Kidney glomerular epithelial cell (primary cell): Measurements from ENCODE around the gene IL20RA.
"Not testable (repeated sequence)": the region's sequence is repeated elsewhere in the genome, so short reads cannot be mapped to it uniquely, and the experiment has no call there.

Source experiments
- DNase-seq: peaks from one replicate; lab custom pipeline; 2025; lab: John Stamatoyannopoulos, UW

Gene IL20RA

DNA sequence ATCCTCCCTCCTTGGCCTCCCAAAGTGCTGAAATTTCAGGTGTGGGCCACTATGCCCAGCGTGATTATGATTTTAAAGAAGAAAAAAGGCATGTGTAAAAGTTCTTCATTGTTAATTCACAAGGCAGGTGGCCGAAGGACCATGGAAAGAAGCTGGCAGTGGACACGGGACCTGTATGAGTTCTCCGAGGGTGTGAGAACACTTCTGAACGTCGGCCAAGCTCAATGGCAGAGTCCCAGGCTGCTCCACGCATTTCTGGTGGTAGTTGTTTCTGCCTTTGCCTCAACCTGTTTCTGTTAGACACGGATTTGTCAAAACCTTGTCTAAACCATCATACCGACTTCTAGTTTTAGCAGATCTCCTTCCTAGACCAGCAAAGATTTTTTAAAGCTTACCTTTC is 36.6 kb downstream of the IL20RA start:
- DNase-seq, result no peak

DNA sequence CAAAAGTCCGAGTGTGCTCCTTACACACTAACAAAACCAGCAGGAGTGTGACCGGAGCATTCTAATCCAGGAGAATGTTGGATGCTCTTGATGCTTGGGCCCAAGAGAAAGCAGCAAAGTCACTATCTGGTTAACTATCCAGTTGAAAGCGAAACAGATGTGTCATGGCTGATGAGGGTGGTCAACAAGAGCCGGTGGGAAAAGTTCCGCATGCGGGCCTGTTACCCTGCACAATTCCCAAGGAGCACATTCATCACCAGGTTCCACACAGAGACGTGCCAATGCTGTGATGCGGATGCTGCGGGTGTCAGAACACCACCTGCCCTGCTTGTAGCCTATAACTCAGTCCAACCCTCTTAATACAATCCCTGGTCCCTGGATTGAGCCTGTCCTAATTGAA is 38.7 kb downstream of the IL20RA start:
- DNase-seq, result no peak

DNA sequence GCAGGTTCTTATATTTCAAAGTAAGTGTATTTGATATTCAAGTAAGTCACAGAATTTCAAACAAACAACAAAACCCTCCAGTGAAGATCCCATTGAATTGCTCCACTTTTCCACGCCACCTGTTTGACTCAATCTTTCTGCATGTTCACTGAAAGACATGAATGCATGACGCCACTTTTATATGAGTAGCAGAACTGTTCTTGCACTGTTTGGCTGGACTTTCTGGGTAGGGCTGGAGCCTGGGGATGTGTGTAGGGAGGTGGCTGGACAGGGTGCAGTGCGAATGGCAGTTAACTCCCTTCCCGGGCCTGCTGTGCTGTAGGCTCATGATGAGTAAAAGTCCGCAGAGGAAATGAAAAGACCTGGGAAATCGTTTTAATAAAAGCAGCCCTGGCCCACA is 39.7 kb downstream of the IL20RA start:
- no peak for DNase-seq

DNA sequence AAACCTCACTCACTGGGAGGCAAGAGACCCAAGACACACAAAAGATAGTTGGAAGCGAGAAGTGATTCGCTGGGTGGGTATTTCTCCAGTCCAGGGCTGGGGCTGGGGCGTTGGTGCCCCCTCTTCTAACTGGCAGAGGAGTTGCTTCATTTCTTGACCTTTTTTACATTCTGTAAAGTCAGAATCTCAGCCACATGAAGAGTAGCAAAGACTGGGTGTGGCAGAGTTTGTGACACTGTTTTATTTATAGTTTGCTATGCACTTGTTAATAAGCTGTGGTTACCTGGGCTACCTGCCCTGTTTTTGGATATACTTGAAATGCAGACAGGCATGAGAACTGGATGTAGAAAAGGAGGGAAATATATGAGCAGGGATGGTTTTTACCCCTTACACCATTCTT is 42.3 kb downstream of the IL20RA start:
- DNase-seq, result no peak

GRCh38 chr6:137001977-137002302 is 42.8 kb downstream of the IL20RA start:
- DNase-seq, result no peak

- peak; percentile 23 for DNase-seq
These were observed 43.3 kb downstream of the IL20RA start for GRCh38 chr6:137001299-137001976.

GRCh38 chr6:137000825-137001224 is 43.9 kb downstream of the IL20RA start:
- DNase-seq, result no peak

- DNase-seq, result no peak
These were observed 49.2 kb downstream of the IL20RA start for GRCh38 chr6:136995521-136995920.

GRCh38 chr6:136994782-136995181 is 50.0 kb downstream of the IL20RA start:
- DNase-seq, result no peak

GRCh38 chr6:136992113-136992512 is 52.7 kb downstream of the IL20RA start:
- no peak for DNase-seq

GRCh38 chr6:136991646-136992045 is 53.1 kb downstream of the IL20RA start:
- no peak for DNase-seq

DNA sequence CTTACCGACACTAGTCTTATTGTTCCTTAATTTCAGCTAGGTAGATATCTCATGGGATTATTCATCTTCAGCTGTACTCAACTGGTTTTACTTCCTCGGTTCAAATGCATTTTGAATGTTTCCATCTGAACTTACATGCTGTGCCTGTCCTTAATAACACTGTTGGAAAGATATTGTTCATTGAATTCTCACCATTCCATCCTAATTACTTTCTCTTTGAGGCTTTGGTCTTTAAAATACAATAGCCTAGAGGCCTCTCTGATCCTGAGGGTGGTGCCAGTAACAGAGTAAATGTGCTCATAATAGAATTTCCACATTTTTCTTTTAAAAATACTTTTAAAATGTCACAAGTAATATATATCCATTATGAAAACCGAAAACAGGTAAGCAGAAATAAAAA is 54.0 kb downstream of the IL20RA start:
- DNase-seq, result no peak

GRCh38 chr6:136990242-136990578 is 54.6 kb downstream of the IL20RA start:
- DNase-seq, result no peak

- DNase-seq, result no peak
These were observed 55.1 kb downstream of the IL20RA start for GRCh38 chr6:136989571-136990241.

GRCh38 chr6:136987526-136987925 is 57.2 kb downstream of the IL20RA start:
- DNase-seq, result no peak

- no peak for DNase-seq
These were observed 59.3 kb downstream of the IL20RA start for GRCh38 chr6:136985502-136985901.

GRCh38 chr6:136984578-136984977 is 60.2 kb downstream of the IL20RA start:
- no peak for DNase-seq

GRCh38 chr6:136983687-136984086 is 61.1 kb downstream of the IL20RA start:
- DNase-seq, result no peak

DNA sequence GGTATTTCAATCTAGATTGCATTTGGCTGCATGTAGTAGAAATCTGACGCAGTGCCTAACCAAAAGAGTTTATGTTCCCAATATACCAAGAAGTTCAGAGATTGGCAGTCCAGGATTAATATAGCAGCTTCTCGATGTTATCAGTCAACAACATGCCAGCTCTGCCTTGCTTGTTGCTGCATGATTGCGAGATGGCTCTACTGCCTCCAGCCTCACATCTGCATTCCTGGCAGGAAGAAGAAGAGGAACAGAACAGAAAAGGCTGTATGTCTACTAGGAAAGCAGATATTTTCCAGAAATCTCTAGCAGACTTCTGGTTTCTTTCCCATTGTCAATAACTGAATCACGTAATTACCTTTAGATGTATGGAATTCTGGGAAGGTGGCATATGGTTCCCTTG is 61.8 kb downstream of the IL20RA start:
- no peak for DNase-seq

- no peak for DNase-seq
These were observed 64.7 kb downstream of the IL20RA start for GRCh38 chr6:136980070-136980469.

GRCh38 chr6:136979206-136979605 is 65.6 kb downstream of the IL20RA start:
- DNase-seq, result no peak

- no peak for DNase-seq
These were observed 67.7 kb downstream of the IL20RA start for GRCh38 chr6:136977075-136977474.

DNA sequence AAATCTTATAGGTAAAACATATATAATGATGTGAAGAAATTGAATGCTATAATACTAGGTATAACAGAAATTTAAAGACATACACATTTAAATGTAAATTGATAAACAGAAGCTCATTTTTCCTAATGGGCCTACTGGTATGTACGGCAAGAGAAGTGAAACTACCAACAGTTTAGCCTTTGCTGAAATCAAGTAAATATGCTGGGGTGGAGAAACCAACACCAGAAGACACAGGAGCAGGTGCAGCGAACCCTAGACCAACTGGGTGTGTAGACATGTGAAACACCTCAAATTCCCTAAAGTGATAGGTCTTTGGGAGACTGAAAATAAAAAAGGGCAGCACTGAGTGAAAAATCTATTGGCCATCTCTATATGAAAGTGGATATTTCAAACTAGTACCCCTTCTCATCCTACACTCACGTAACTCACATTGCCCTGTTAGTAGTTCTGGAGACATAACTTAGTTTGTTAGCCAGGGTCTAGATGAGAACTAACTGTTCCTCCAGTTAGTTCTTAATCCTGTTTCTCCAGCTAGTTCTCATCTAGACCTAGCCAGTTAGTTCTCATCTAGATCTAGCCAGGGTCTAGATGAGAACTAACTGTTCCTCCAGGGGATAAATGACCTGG is 69.6 kb downstream of the IL20RA start:
- DNase-seq, result no peak

DNA sequence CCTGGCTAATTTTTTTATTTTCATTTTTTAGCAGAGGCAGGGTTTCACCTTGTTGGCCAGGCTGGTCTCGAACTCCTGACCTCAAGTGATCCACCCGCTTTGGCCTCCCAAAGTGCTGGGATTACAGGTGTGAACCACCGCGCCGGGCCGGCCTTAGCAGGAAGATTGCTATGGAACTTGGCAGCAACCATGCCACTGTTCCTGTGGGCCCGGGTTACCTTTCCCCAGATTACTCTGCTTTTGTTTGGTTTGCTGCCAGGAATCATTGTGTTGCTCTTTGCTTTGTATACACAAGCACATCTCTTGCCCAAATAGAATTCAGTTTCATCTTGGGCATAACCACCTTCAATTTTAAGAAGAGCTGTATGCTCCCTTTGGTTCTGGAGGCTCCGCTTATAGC is 71.0 kb downstream of the IL20RA start:
- not testable (repeated sequence) for DNase-seq
